Measurements from ENCODE around the gene RDH14.

The RDH14 gene

GRCh38 chr2:18560031-18560796 lies at the start of gene RDH14:
RDH14 (minus strand) TSS chr2:18560653; CDS start chr2:18560572, 81 bp downstream.
- DNase-seq, result peak; percentile 90

GRCh38 chr2:18610090-18610489 lies 49.6 kb upstream of the RDH14 start:
- DNase-seq, result no peak

- no peak for DNase-seq
These were observed 44.7 kb upstream of the RDH14 start for GRCh38 chr2:18605115-18605514.

GRCh38 chr2:18604531-18604885 lies 44.1 kb upstream of the RDH14 start:
- no peak for DNase-seq

GRCh38 chr2:18603854-18604530 lies 43.5 kb upstream of the RDH14 start:
- DNase-seq, result no peak

- no peak for DNase-seq
These were observed 41.8 kb upstream of the RDH14 start for GRCh38 chr2:18602298-18602697.

- DNase-seq, result no peak
These were observed 39.8 kb upstream of the RDH14 start for GRCh38 chr2:18600255-18600613.

- peak; percentile 67 for DNase-seq
These were observed 39.2 kb upstream of the RDH14 start for GRCh38 chr2:18599509-18600254.

- DNase-seq, result no peak
These were observed 38.5 kb upstream of the RDH14 start for GRCh38 chr2:18598848-18599484.

- DNase-seq, result no peak
These were observed 37.2 kb upstream of the RDH14 start for GRCh38 chr2:18597618-18598017.

GRCh38 chr2:18596993-18597392 lies 36.5 kb upstream of the RDH14 start:
- DNase-seq, result no peak

- DNase-seq, result no peak
These were observed 33.0 kb upstream of the RDH14 start for GRCh38 chr2:18593496-18593895.

- peak; percentile 25 for DNase-seq
These were observed 31.9 kb upstream of the RDH14 start for GRCh38 chr2:18592372-18592771.

GRCh38 chr2:18589354-18589753 lies 28.9 kb upstream of the RDH14 start, which contains the start of gene NT5C1B:
NT5C1B (minus strand) TSS chr2:18589569; CDS start chr2:18589468, 101 bp downstream.
- DNase-seq, result no peak

- DNase-seq, result no peak
These were observed 28.3 kb upstream of the RDH14 start for GRCh38 chr2:18588802-18589201.

GRCh38 chr2:18588049-18588448 lies 27.6 kb upstream of the RDH14 start:
- DNase-seq, result peak; percentile 19

- peak; percentile 78 for DNase-seq
These were observed 25.1 kb upstream of the RDH14 start for GRCh38 chr2:18585526-18585925.

- no peak for DNase-seq
These were observed 24.1 kb upstream of the RDH14 start for GRCh38 chr2:18584608-18584954.

- no peak for DNase-seq
These were observed 23.6 kb upstream of the RDH14 start for GRCh38 chr2:18583905-18584607.

- no peak for DNase-seq
These were observed 20.2 kb upstream of the RDH14 start for GRCh38 chr2:18580606-18581005.

GRCh38 chr2:18578033-18578432 lies 17.6 kb upstream of the RDH14 start:
- no peak for DNase-seq

- DNase-seq, result no peak
These were observed 5.8 kb upstream of the RDH14 start for GRCh38 chr2:18566145-18566769.

- no peak for DNase-seq
These were observed 288 bp upstream of the RDH14 start for GRCh38 chr2:18560797-18561085.

All from HCEC 1CT (cell line).